Kasumi-1 (cell line): ENCODE data around the gene ELP4.

Experiments used
- DNase-seq, 2 experiments: peaks; one replicate each; lab custom pipeline; 2025; lab: John Stamatoyannopoulos, UW

The ELP4 gene

GRCh38 chr11:31823644-31824331 is 314.2 kb downstream of the ELP4 start:
- no peak for DNase-seq

- DNase-seq, result no peak
These were observed 314.8 kb downstream of the ELP4 start for GRCh38 chr11:31824332-31824878.

DNA sequence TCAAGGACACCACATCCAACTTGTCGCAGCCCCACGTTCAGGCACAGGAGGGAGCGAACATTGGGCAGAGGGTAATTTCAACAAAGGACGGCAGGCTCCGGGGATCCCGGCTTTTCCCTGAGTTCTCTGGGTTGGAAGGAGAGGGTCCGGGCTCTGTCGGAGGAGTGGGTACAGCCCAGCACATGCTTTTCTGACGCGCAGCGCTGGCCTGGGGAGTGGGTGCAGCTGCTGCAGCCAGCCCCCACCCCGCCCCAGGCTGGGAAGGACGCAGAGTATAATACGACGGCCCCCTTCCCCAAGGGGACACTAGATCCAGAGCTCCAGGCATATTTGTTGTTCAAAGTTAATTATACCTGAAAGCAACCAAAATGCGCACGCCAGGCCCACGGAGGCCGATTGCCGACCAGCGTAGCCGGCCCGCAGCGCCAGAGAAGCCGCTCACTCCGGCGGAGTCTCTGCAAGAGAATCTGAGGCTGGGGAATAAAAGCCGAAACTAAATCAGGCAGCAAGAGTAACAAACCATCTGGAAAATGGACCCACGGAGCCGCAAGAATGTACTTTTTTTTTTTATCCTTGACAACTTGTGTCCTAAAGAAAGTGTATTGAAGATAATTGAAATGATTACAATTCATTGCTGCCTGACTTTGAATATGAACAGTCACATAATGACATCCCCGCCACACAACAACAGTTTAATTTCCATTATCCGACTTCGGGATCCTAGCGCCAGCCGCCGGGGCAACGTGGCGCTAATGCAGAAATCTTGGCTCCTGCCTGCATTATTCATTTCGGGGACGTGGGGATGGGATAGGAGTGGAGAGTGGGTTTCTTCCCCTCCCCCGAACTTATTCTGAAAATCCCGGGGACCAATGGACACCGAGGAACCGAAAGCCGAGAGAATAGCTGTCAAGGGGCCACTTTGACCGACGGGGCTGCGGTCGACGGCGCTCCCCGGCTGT is 315.6 kb downstream of the ELP4 start:
- no peak for DNase-seq

GRCh38 chr11:31825838-31826484 is 316.4 kb downstream of the ELP4 start:
- no peak for DNase-seq

DNA sequence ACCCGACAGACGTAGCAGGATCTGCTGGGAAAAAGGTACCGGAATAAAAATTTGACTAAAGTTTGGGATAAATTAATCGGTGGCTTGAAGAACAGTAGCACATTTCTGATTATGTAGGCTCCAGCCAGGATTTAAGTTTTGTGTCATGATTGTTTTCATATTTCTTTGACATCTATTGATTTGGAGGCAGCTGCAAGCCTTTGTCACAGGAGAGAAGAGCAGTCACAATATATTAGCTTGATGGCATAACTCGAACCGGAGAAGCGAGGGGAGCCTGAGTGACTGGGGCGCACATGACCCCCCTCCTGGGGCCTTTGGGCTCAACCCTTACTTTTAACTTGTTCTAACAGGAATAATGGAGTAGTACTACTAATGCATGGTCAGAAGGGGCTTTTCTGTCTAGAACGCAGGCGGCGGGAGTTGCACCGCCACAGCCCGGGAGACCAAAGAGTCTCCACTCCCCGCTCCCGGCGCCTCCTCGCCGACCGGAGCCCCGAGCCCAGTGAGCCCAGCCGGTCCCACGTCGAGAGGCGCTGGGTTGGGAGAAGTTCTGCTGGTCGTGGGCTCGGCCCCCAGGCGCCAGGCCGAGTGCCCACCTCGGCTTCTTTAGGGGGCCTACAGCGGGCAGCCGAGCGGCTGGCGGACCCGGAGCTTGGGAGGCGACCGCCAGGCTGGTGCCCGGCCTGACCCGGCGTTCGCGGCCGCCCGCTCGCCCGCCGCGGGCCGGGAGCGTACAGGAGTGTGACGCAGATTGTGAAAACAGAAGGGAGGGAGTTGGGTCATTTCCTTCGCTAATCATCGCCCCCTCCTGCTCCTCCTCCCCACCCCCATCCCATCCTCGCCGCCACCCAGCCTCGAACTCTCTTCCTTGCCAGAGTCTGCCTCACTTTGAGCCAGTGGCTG is 317.2 kb downstream of the ELP4 start:
- no peak for DNase-seq

- DNase-seq, result no peak
These were observed 318.1 kb downstream of the ELP4 start for GRCh38 chr11:31827455-31828206.

GRCh38 chr11:31828217-31828616 is 318.6 kb downstream of the ELP4 start:
- no peak for DNase-seq

- DNase-seq, result no peak
These were observed 320.8 kb downstream of the ELP4 start for GRCh38 chr11:31830406-31830805.

- DNase-seq, result no peak
These were observed 324.7 kb downstream of the ELP4 start for GRCh38 chr11:31834237-31834636.
